IPS-20b (cell line): ENCODE data around the gene DIDO1.
A peak's percentile ranks its signal among the peaks of the same experiment; 100 is the strongest.

Experiments
- H3K27ac ChIP-seq: one replicate; pipeline ENCODE4 v1.5.1; 2013; ENCODE audit warnings: low read length
- H3K27me3 ChIP-seq: 2 replicates; pipeline ENCODE4 v1.6.1; 2013; ENCODE audit warnings: mild to moderate bottlenecking, low read length, inconsistent platforms; ENCODE audit not compliant: insufficient read depth
- H3K36me3 ChIP-seq: 2 replicates; pipeline ENCODE4 v1.6.1; 2013; ENCODE audit warnings: low read depth, mild to moderate bottlenecking, inconsistent platforms, low read length, moderate library complexity; ENCODE audit not compliant: insufficient read depth
- H3K4me1 ChIP-seq: 2 replicates; pipeline ENCODE4 v1.6.1; 2013; ENCODE audit warnings: mild to moderate bottlenecking, control low read depth, inconsistent platforms, low read length, moderate library complexity; ENCODE audit not compliant: insufficient read depth
- H3K4me3 ChIP-seq: 2 replicates; pipeline ENCODE4 v1.5.1; 2013; ENCODE audit warnings: mild to moderate bottlenecking, low read length, inconsistent platforms
- H3K9ac ChIP-seq: 2 replicates; pipeline ENCODE4 v1.6.1; 2013; ENCODE audit warnings: low read depth, mild to moderate bottlenecking, inconsistent platforms, low read length, moderate library complexity
- H3K9me3 ChIP-seq: 2 replicates; pipeline ENCODE4 v1.6.1; 2013; ENCODE audit warnings: mild to moderate bottlenecking, low read depth, low read length, inconsistent platforms; ENCODE audit not compliant: insufficient read depth

The DIDO1 gene

GRCh38 chr20:62900052-62900691, 26.1 kb downstream of the DIDO1 start:
- Histone ChIP-seq H3K27ac (no peak overlapping the region), H3K4me1 (peaks cover 14% of the 10 kb centered on the region), H3K36me3 (peaks cover 62% of the 10 kb centered on the region)

DNA sequence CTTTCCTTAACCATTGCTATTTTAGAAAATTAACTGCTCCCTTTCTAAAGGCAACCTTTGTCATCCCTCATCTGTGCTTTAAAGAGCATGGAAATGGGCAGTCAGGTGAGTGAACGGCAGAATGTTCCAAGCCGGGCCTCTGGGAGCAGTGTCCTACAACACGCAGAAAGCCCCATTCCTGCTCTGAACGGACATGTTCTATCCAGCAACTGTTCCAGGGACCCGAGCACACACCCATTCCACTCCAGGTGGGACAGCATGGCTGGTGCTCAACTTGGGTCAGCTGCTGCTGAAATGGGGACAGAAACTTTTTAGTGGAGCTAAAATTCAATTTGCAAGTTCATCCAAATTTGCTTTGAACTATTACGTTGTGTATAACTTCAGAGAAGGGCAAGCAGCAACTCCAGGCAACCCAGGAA, 26.7 kb downstream of the DIDO1 start:
- no peak overlapping the region for H3K27ac ChIP-seq
- H3K4me3 ChIP-seq, result peak overlapping the region; percentile 32; the same call in 1 of the 2 replicates
- H3K9ac ChIP-seq, result no peak overlapping the region
- H3K4me1 ChIP-seq, result peaks cover 14% of the 10 kb centered on the region
- H3K36me3 ChIP-seq, result peaks cover 62% of the 10 kb centered on the region
- no peaks in the 10 kb centered on the region for H3K27me3 ChIP-seq
- H3K9me3 ChIP-seq, result no peaks in the 10 kb centered on the region

More at GRCh38 chr20:62900052-62900691, 26.1 kb downstream of the DIDO1 start:
- H3K27me3 ChIP-seq, result no peaks in the 10 kb centered on the region
- no peaks in the 10 kb centered on the region for H3K9me3 ChIP-seq
- no peak overlapping the region; the same call in 1 of the 2 replicates for H3K9ac ChIP-seq
- H3K4me3 ChIP-seq, result peak overlapping the region; percentile 32; the same call in 1 of the 2 replicates

- Histone ChIP-seq H3K36me3 (peaks cover 62% of the 10 kb centered on the region), H3K9ac (peak overlapping the region; percentile 18; the same call in 1 of the 2 replicates), H3K4me1 (peaks cover 14% of the 10 kb centered on the region), H3K27ac (no peak overlapping the region), H3K4me3 (no peak overlapping the region), H3K27me3 (no peaks in the 10 kb centered on the region), H3K9me3 (no peaks in the 10 kb centered on the region)
Observed at GRCh38 chr20:62898970-62899632, 27.2 kb downstream of the DIDO1 start.

- Histone ChIP-seq H3K9ac (no peak overlapping the region; the same call in 1 of the 2 replicates), H3K36me3 (peaks cover 62% of the 10 kb centered on the region)
Observed at GRCh38 chr20:62898093-62898964, 28.0 kb downstream of the DIDO1 start.

DNA sequence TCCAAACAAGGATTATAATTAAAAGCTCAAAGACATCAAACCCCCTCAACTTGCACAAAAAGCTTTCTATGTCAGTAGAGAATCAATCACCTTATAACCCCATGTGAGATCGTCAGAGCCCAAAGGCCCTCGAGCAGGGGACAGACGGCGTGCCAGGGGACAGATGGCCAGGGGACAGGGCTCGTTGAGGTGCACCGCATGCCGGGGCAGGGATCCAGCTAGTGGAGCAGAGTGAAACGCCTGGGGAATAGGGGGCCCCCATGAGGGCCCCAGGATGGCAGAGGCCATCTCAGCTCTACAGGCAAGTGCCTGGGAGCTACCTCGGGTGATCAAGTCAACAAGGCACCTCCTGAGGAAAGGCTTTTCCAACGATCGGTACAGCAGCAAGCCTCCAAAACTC, 28.6 kb downstream of the DIDO1 start:
- peaks cover 14% of the 10 kb centered on the region for H3K4me1 ChIP-seq
- H3K27me3 ChIP-seq, result no peaks in the 10 kb centered on the region
- H3K9me3 ChIP-seq, result no peaks in the 10 kb centered on the region
- no peak overlapping the region for H3K9ac ChIP-seq
- H3K4me3 ChIP-seq, result no peak overlapping the region
- peaks cover 62% of the 10 kb centered on the region for H3K36me3 ChIP-seq
- no peak overlapping the region for H3K27ac ChIP-seq

More at GRCh38 chr20:62898093-62898964, 28.0 kb downstream of the DIDO1 start:
- H3K4me3 ChIP-seq, result no peak overlapping the region
- H3K4me1 ChIP-seq, result peaks cover 14% of the 10 kb centered on the region
- H3K27me3 ChIP-seq, result no peaks in the 10 kb centered on the region
- H3K27ac ChIP-seq, result no peak overlapping the region
- H3K9me3 ChIP-seq, result no peaks in the 10 kb centered on the region

DNA sequence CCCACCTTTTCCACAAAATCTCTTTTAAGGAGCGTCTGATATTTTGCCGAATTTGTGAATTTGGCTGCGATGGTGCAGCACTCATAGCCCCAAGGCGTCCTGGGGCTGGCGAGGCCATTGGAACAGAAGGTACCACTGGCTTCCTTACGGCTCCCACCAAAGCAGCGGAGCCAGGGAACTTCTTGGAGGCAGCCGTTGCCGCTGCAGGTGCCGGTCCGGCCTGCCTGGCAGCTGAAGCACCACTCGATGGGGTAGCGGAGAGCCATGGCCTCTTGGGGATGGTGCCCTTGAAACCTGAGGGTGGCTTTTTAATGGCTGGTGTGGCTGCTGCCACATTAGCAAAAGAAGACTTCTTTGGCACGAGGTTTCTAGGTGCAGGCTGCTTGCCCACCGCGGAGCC, 29.8 kb downstream of the DIDO1 start:
- H3K9me3 ChIP-seq, result no peaks in the 10 kb centered on the region
- peaks cover 14% of the 10 kb centered on the region for H3K4me1 ChIP-seq
- H3K27ac ChIP-seq, result no peak overlapping the region
- H3K36me3 ChIP-seq, result peaks cover 62% of the 10 kb centered on the region
- no peak overlapping the region for H3K9ac ChIP-seq
- H3K27me3 ChIP-seq, result no peaks in the 10 kb centered on the region
- no peak overlapping the region for H3K4me3 ChIP-seq

- Histone ChIP-seq H3K27me3 (no peaks in the 10 kb centered on the region), H3K36me3 (peaks cover 66% of the 10 kb centered on the region), H3K9ac (no peak overlapping the region), H3K4me1 (peaks cover 12% of the 10 kb centered on the region), H3K4me3 (no peak overlapping the region), H3K27ac (no peak overlapping the region), H3K9me3 (no peaks in the 10 kb centered on the region)
Observed at GRCh38 chr20:62895539-62895938, 30.8 kb downstream of the DIDO1 start.

- H3K4me1 ChIP-seq, result peaks cover 3% of the 10 kb centered on the region
- H3K27ac ChIP-seq, result no peak overlapping the region
- H3K9ac ChIP-seq, result no peak overlapping the region
- H3K4me3 ChIP-seq, result no peak overlapping the region
- peaks cover 79% of the 10 kb centered on the region for H3K36me3 ChIP-seq
- no peaks in the 10 kb centered on the region for H3K9me3 ChIP-seq
- no peaks in the 10 kb centered on the region for H3K27me3 ChIP-seq
Observed at GRCh38 chr20:62894261-62894660, 32.0 kb downstream of the DIDO1 start.

DNA sequence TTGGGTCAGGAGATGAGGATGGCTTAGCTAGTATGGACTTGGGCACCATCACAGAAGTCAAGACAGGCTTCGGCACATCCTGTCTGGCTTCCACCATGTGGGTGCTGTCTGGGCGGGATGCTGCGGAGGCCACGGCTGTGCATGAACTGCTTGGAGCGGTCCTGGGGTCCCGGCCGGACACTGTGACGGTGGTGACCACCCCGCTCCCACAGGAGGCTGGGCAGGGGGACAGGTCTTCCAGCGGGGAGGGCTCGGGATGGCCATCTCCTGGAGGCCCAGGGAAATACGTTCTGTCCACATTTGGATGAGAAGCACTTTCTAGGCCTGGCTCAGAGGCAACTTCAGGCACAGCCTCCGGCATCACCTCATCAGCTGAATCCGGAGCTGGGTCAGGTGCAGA, 32.6 kb downstream of the DIDO1 start:
- H3K9ac ChIP-seq, result no peak overlapping the region
- peaks cover 85% of the 10 kb centered on the region for H3K36me3 ChIP-seq
- no peaks in the 10 kb centered on the region for H3K27me3 ChIP-seq
- no peaks in the 10 kb centered on the region for H3K4me1 ChIP-seq
- no peak overlapping the region for H3K4me3 ChIP-seq
- H3K27ac ChIP-seq, result no peak overlapping the region
- no peaks in the 10 kb centered on the region for H3K9me3 ChIP-seq

- Histone ChIP-seq H3K9me3 (no peaks in the 10 kb centered on the region), H3K4me1 (no peaks in the 10 kb centered on the region), H3K4me3 (no peak overlapping the region), H3K36me3 (peaks cover 96% of the 10 kb centered on the region), H3K27me3 (no peaks in the 10 kb centered on the region), H3K9ac (no peak overlapping the region), H3K27ac (no peak overlapping the region)
Observed at GRCh38 chr20:62892348-62893304, 33.7 kb downstream of the DIDO1 start.

DNA sequence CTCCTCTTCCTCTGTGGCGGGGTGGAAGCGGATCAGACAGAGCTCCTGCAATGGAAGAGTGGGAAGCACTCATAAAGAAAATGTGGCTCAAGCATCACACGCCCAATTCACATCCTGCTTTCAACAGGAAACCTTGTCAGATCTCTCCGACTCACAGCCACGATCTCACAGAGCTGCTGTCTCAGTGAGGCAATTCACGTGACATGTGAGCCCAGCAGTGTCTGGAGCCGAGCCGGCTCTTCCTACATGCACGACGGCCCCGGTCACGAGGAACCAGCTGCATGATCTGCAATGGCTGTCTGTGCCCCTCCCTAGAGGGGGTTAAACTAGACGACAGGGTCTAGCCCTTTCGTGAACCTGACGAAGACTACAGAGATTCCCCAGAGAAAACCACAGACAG, 35.2 kb downstream of the DIDO1 start:
- H3K27me3 ChIP-seq, result no peaks in the 10 kb centered on the region
- H3K36me3 ChIP-seq, result peaks cover 98% of the 10 kb centered on the region
- no peak overlapping the region for H3K27ac ChIP-seq
- H3K4me1 ChIP-seq, result no peaks in the 10 kb centered on the region
- no peak overlapping the region for H3K9ac ChIP-seq
- H3K4me3 ChIP-seq, result no peak overlapping the region
- H3K9me3 ChIP-seq, result no peaks in the 10 kb centered on the region
